ENCODE measurements around the gene DRD1. TPM values are rescaled to one million over a fixed set of nuclear protein-coding genes. Genes with fewer than 3 reads are reported as not detected.

The DRD1 gene
- polyA plus RNA-seq, 1 experiment, result not detected

DNA sequence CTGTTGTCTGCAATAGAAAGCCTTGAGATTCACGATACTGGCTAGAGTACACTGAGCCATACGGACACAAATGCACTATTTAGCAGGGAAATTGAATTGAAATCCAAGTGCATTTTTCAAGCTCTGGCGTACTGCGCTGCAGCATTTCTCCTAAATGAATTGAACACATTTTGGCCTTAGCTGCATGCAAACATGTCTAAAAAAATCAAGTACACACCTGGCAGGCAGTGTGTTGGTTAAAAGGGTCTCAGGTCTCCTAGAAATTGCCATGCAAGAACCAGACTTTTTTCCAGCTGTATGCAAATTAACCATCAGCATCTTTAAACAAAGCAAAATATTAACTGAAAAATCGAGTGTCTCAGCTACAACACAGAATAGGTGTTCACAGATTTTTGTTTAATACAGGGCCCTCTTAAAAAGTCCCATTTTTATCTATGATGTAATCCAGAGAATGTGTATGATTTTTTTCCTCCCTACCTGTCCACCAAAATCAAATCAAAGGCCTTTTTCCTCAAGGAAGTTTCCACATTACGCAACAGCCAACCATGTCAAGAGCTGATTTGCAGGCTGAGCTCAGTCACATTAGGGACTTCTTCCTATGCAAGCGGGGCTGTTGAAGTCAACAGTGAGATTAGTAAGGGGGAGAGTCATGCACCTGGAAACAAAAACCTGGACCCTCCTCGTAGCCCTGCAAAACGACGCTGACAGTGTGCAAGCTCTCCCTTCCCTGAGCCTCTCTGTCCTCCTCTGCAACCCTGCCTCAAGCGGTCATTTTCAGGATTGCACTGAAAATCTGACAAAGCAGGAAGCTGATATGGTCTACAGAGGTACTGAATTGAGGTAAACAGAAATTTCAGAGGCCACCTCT, 20.3 kb upstream of the DRD1 start:
- Histone ChIP-seq H3K27me3 (ENCODE audit: control insufficient read depth, insufficient read depth, low read length) (peaks cover 5% of the 10 kb centered on the region), H3K4me3 (ENCODE audit: low read depth, low read length) (no peak overlapping the region), H3K36me3 (ENCODE audit: control insufficient read depth, insufficient read depth, low read length) (no peaks in the 10 kb centered on the region)
- POLR2A ChIA-PET, result no interaction called here
- TF ChIP-seq, protein P1, sequence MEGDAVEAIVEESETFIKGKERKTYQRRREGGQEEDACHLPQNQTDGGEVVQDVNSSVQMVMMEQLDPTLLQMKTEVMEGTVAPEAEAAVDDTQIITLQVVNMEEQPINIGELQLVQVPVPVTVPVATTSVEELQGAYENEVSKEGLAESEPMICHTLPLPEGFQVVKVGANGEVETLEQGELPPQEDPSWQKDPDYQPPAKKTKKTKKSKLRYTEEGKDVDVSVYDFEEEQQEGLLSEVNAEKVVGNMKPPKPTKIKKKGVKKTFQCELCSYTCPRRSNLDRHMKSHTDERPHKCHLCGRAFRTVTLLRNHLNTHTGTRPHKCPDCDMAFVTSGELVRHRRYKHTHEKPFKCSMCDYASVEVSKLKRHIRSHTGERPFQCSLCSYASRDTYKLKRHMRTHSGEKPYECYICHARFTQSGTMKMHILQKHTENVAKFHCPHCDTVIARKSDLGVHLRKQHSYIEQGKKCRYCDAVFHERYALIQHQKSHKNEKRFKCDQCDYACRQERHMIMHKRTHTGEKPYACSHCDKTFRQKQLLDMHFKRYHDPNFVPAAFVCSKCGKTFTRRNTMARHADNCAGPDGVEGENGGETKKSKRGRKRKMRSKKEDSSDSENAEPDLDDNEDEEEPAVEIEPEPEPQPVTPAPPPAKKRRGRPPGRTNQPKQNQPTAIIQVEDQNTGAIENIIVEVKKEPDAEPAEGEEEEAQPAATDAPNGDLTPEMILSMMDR (IDR thresholded peaks at IDR 0.05; ENCODE audit: insufficient read depth, low read depth, low read length), result peak; percentile 82
- no peak for DNase-seq (ENCODE audit: low read depth)
- CTCF ChIA-PET, result interaction anchor here (0.5 to 2.0 kb wide), 11 partner anchors 11 to 407 kb away, joined by 3 to 33 read pairs (median 4); partner anchors contain the start of genes CPLX2, DRD1 and SFXN1

DNA sequence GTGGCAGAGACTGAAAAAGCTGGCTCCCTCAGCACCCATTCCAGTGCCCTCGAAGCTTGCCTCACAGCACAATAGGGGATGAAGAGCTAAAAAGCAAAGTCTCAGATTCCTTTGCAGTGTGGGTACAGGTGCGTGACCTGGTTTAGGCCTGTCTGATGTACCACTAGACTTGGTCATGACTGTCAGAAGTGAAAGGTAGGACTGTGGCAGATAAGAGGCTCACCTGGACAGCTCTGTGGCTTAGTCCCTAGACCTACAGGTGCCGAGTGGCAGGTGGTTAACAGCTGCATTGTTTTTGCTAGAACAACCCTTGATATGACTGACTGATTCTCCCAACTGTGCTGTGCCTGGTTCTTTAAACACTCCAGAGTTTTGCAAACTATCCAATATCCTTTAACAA, 19.7 kb upstream of the DRD1 start:
- ChIA-PET CTCF (interaction anchor here (1.3 to 2.0 kb wide), 3 partner anchors 10 to 20 kb away, joined by 6 to 33 read pairs (median 6); partner anchors contain the start of genes DRD1 and SFXN1), POLR2A (no interaction called here)
- H3K27me3 ChIP-seq (ENCODE audit: control insufficient read depth, insufficient read depth, low read length), result peaks cover 5% of the 10 kb centered on the region
- DNase-seq (ENCODE audit: low read depth), result no peak
- no peaks in the 10 kb centered on the region for H3K36me3 ChIP-seq (ENCODE audit: control insufficient read depth, insufficient read depth, low read length)
- TF ChIP-seq, protein P1 (IDR thresholded peaks at IDR 0.05; ENCODE audit: insufficient read depth, low read depth, low read length), result no peak
- H3K4me3 ChIP-seq (ENCODE audit: low read depth, low read length), result no peak overlapping the region

DNA sequence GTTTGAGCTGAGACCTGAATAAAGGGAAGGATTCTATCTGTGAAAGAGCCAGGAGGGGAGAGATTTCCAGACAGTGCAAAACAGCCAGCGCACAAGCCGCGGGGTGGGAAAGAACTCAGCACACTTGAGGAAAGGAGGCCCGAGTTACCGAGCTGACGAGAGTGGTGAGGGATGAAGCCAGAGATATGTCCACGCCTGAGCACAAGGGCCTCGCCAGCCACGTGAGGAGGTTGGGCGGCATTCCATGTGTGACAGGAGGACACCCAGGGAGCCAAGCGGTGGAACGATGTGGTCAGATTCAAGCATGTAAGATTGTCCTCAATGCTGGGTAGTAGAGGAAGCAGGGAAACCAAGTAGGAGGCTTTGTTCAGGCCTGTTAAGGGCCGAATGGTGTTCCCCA, 17.4 kb upstream of the DRD1 start:
- CTCF ChIA-PET, result no interaction called here
- POLR2A ChIA-PET, result no interaction called here
- Histone ChIP-seq H3K36me3 (ENCODE audit: control insufficient read depth, insufficient read depth, low read length) (no peaks in the 10 kb centered on the region), H3K27me3 (ENCODE audit: control insufficient read depth, insufficient read depth, low read length) (no peaks in the 10 kb centered on the region; the same call in none of the 2 replicates), H3K4me3 (ENCODE audit: low read depth, low read length) (no peak overlapping the region)
- DNase-seq (ENCODE audit: low read depth), result no peak
- TF ChIP-seq, protein P1 (IDR thresholded peaks at IDR 0.05; ENCODE audit: insufficient read depth, low read depth, low read length), result no peak

DNA sequence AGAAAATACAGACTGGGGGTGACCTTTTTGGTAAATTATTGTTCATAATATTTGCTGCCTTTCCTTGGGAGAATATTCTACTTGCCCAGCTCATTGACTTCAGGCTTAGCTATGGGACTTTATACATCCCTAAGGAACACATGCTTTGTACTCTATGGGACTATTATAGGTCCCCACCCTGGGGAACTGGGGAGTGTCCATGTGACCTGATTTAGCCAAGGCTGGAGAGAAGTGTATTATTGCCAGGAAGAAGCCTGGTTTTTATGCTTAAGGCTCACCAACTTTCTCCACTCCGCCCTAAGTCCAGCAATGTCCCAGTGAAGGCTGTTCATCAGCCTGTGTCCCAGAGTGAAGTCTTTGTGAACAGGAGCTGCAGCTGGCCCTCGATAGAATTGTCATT, 16.6 kb upstream of the DRD1 start:
- CTCF ChIA-PET, result interaction anchor here (0.7 kb wide), 1 partner anchor 724 kb away, joined by 4 read pairs; no protein-coding TSS in a partner anchor
- no peaks in the 10 kb centered on the region for H3K36me3 ChIP-seq (ENCODE audit: control insufficient read depth, insufficient read depth, low read length)

DNA sequence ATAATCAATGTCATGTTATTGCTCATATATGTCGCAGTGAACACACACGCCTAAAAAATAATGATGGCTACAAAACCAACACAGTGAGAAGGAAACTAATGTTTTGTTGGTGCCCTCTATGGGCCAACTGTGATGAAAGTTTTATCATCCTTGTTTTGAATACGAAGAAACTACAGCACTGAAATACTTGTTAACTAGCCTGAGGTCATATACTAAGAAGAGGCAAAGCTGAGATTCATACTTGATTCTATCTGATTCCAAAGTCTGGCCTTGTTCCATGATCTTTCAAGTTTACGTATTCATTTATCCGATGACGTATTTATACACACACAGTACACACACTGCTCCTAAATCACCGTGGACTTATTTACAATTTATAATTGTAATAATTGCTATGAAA, 16.1 kb upstream of the DRD1 start:
- H3K36me3 ChIP-seq (ENCODE audit: control insufficient read depth, insufficient read depth, low read length), result no peaks in the 10 kb centered on the region
- ChIA-PET CTCF (interaction anchor here (0.7 kb wide), 1 partner anchor 725 kb away, joined by 4 read pairs; no protein-coding TSS in a partner anchor), POLR2A (no interaction called here)
- TF ChIP-seq, protein P1 (IDR thresholded peaks at IDR 0.05; ENCODE audit: insufficient read depth, low read depth, low read length), result peak; percentile 40
- no peak overlapping the region for H3K4me3 ChIP-seq (ENCODE audit: low read depth, low read length)
- no peaks in the 10 kb centered on the region; the same call in none of the 2 replicates for H3K27me3 ChIP-seq (ENCODE audit: control insufficient read depth, insufficient read depth, low read length)
- no peak for DNase-seq (ENCODE audit: low read depth)

More for the DNA sequence above, 16.6 kb upstream of the DRD1 start:
- TF ChIP-seq, protein P1 (IDR thresholded peaks at IDR 0.05; ENCODE audit: insufficient read depth, low read depth, low read length), result no peak
- POLR2A ChIA-PET, result no interaction called here
- no peak for DNase-seq (ENCODE audit: low read depth)
- no peaks in the 10 kb centered on the region; the same call in none of the 2 replicates for H3K27me3 ChIP-seq (ENCODE audit: control insufficient read depth, insufficient read depth, low read length)
- H3K4me3 ChIP-seq (ENCODE audit: low read depth, low read length), result no peak overlapping the region
